ENCODE data around the gene ZNF410.
"Not testable (repeated sequence)": the region's sequence is repeated elsewhere in the genome, so short reads cannot be mapped to it uniquely, and the experiment has no call there.

ZNF410 gene

GRCh38 chr14:73887318-73887616 is 608 bp downstream of the ZNF410 start:
- DNase-seq (ENCODE audit: low read depth in 2 of 2) = no peak

GRCh38 chr14:73887694-73888459 is 1.2 kb downstream of the ZNF410 start:
- DNase-seq (ENCODE audit: low read depth in 2 of 2) = no peak

- DNase-seq (ENCODE audit: low read depth in 2 of 2) = no peak
Measured at GRCh38 chr14:73888460-73888725, 1.7 kb downstream of the ZNF410 start.

- no peak for DNase-seq (ENCODE audit: low read depth in 2 of 2)
Measured at GRCh38 chr14:73888971-73889370, 2.3 kb downstream of the ZNF410 start.

DNA sequence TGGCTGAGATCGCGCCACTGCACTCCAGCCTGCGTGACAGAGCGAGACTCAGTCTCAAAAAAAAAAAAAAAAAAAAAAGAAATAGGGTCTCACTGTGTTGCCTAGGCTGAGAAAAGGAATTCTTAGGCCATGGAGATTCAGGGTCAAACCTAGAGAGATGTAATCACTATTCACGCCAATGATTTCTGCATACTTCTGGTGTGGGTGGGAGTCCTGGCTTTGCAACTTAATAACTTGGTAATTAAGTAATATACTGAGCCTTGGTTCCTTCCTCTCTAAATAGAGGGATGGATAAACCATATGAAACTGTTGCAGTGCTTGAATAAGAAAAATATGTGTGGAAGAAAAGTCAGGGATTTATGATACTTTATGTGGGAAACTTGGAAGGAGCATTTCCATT is 2.7 kb downstream of the ZNF410 start:
- DNase-seq (ENCODE audit: low read depth in 2 of 2) = no peak

DNA sequence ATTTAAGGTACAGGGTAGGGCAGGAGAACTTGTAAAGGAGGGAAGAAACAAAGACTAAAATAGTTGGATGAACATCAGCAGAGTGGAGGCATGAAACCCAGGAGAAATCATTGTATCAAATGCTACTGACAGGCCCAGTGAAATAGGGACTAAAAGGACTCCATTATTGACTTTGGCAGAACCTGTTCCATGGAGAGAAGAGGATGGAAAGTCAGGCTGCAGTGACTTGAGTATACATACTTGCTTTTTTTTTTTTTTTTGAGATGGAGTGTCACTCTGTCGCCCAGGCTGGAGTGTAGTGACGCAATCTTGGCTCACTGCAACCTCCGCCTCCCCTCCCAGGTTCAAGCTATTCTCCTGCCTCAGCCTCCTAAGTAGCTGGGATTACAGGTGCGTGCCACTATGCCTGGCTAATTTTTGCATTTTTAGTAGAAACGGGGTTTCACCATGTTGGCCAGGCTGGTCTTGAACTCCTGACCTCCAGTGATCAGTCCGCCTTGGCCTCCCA is 7.6 kb downstream of the ZNF410 start:
- DNase-seq (ENCODE audit: low read depth in 2 of 2) = not testable (repeated sequence)

GRCh38 chr14:73895939-73896338 is 9.3 kb downstream of the ZNF410 start:
- no peak for DNase-seq (ENCODE audit: low read depth in 2 of 2)

GRCh38 chr14:73896521-73896920 is 9.9 kb downstream of the ZNF410 start:
- DNase-seq (ENCODE audit: low read depth in 2 of 2) = no peak

DNA sequence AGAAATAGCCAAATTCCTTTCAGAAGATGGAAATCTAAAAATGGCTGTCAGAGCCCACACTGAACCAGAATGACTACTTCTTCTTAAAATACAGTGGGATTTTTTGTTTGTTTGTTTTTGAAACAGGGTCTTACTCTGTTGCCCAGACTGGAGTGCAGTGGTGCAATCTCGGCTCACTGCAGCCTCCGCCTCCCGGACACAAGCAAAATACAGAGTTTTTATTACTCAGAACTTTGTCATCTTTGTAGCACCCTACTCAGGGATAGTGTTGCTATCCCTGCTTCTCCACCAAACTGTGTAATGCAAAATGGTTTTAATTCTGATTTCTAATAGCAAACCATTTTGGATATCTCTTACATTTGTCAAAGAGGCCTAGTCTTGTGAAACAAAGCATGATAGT is 16.4 kb downstream of the ZNF410 start:
- DNase-seq (ENCODE audit: low read depth in 2 of 2) = no peak

- DNase-seq (ENCODE audit: low read depth in 2 of 2) = no peak
Measured at GRCh38 chr14:73909681-73910080, 23.0 kb downstream of the ZNF410 start.

DNA sequence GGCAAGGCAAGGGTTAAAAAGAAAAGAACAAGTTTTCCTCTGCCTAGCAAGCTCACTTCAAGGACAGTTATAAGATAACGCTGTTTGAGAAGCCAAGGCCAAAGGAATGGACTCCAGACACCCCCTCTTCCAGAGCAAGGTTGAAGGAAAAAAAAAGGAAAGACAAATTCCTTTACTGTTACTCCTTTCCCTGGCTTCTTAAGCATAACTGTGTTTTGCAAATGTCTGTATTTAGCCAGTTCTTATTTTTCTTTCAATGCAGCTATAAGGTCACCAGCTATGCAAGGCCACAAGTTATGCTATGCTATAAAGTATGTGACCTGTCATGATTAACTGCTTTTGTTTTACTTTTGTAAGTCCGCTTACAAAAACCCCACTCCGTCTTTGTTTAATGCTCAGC is 26.6 kb downstream of the ZNF410 start:
- DNase-seq (ENCODE audit: low read depth in 2 of 2) = no peak

DNA sequence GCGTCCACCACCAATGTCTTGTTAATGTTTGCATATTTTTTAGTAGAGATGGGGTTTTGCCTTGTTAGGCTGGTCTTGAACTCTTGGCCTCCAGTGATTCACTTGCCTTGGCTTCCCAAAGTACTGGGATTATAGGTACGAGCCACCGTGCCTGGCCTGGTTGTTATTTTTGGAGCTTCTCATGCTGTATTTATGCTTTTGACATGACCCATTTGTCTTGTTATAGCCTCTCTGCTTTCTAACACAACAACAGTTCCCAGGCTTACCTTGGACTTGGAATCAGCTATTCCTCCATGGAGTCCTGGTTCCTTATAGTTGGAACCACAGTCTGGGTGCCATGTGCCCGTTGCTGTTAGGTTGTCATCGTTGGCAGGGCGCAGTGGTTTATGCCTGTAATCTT is 29.7 kb downstream of the ZNF410 start:
- DNase-seq (ENCODE audit: low read depth in 2 of 2) = no peak

DNA sequence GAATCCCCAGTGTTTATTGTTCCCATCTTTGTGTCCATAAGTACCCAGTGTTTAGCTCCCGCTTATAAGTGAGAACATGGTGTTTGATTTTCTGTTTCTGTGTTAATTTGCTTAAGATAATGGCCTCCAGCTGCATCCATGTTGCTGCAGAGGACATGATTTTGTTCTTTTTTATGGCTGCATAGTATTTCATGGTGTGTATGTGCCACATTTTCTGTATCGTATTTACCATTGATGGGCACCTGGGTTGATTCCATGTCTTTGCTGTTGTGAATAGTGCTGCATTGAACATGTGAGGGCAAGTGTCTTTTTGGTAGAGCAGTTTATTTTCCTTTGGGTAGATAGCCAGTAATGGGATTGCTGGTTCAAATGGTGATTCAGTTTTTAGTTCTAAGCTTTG is 32.8 kb downstream of the ZNF410 start:
- DNase-seq (ENCODE audit: low read depth in 2 of 2) = not testable (repeated sequence)

DNA sequence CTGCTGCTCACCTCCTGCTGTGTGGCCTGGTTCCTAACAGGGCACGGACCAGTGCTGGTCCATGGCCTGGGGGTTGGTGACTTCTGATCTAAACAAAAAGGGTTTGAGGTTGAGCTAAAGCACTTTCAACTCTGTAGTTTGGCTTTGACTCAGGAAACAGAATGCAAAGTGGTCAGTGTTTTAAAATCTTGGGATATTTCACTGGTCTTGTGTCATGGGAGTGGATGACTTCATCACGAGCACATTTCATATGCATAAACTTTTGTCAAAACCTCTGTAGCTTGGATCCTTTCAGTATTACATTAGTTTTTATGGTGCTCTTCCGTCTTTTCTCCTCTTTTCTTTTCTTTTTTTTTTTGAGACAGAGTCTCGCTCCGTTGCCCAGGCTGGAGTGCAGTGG is 37.7 kb downstream of the ZNF410 start:
- no peak for DNase-seq (ENCODE audit: low read depth in 2 of 2)

GRCh38 chr14:73935666-73936065 is 49.0 kb downstream of the ZNF410 start:
- DNase-seq (ENCODE audit: low read depth in 2 of 2) = no peak

DNA sequence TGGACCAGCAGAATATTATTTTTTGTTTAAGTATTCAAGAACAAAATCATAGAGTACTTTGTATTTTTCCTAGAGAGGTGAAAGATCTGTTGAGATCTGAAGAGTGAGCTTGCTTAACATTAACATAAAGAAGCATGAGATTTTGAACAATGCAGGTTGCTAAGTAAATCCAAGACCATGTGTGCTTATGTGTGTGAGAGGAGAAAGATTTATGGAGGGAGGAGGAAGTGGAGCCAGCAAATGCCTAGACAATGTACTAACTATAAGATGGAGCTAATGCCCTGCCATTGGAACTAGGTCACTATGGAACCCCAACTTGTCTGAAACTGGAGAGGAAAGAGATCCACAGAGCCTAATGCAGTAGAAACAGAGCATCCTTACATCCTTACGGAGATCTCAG is 49.9 kb downstream of the ZNF410 start:
- DNase-seq (ENCODE audit: low read depth in 2 of 2) = no peak

GRCh38 chr14:73937012-73937411 is 50.4 kb downstream of the ZNF410 start:
- DNase-seq (ENCODE audit: low read depth in 2 of 2) = no peak

DNA sequence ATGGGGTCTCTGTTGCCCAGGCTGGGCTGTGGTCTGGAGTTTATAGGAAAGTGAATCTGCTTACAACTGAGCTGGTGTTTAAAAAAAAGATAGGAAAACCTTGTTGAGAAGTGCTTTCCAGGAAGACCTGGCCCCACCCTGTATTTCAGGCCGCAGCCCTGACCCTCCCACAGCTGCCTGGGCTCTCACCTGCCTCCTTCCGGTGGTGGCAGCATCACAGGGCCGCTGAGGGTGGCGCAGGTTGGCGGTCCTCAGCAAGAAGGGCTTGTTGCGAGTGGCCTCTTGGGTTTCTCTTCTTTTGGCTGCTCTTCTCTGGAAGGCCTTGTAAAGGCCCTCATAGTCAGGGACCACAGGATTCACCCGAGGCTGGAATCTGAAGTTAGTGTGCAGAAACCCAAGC is 55.5 kb downstream of the ZNF410 start:
- DNase-seq (ENCODE audit: low read depth in 2 of 2) = no peak

DNA sequence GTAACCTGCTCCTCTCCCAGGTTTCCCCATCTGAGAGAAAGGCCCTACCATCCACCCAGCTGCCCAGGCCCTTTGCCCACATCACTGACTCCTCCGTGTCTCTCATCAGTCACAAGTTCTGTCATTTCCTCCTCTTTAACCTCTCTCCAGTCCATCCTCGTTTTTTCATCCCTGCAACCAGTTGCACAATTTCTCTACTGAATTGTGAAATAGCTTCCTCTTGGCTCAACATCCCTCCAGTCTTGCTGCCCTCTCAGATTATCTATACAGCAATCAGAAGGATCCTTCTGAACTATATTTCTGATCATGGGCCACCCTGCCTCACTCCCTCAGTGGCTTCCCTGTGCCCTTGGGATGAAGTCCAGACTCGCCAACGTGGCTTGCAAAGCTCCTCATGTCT is 56.4 kb downstream of the ZNF410 start:
- no peak for DNase-seq (ENCODE audit: low read depth in 2 of 2)

DNA sequence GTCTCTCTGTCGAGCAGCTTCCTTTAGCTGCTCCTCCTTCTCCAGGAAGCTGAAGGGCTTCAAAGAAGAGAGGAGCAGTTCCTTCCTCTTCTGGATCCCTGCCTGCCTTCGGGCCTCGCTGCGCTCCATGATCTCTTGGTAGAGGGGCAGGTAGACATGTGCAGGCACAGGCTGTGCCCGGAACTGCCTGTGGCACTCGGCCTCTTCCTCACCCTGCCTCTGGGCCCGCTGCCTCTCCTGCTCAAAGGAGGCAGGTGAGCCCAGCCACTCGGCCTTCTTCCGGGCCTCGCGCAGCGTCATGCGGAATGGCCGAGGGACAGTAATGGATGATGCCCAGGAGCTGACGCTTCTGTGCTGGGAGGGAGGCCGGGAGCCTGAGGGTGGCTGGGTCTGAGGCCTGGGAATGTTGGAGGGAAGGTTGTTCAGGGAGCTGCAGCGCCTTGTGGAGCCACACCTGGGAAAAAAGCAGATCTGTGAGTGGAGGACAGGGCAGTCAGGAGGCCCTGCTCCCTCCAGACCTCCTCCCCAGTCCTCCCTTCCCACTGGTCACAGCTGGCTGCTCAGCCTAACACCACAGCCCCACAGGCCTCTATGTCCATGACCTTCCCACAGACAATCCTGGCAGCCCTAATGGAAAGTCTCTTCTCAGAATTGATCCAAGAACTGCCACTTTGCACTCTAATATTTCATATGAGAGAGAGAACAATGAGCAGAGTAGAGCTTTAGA is 57.9 kb downstream of the ZNF410 start:
- no peak for DNase-seq (ENCODE audit: low read depth in 2 of 2)

DNA sequence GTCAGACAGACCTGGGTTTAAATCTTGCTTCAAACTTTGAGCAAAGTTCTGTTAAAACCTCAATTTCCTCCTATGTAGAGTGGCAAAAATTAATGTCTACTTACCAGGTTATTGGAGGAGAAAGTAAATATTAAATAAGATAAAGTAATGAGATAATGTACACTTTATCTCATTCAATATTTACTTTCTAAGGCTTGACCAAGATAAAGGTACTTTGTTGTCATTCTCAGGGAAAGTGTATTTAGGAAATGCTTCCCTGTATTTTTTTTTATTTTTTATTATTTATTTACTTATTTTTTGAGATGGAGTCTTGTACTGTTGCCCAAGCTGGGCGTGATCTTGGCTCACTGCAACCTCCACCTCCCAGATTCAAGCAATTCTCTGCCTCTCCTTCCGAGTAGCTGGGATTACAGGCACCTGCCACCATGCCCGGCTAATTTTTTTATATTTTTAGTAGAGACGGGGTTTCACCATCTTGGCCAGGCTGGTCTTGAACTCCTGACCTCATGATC is 58.6 kb downstream of the ZNF410 start:
- no peak for DNase-seq (ENCODE audit: low read depth in 2 of 2)

GRCh38 chr14:73949752-73950734 is 63.4 kb downstream of the ZNF410 start, which contains the start of the genes COQ6 and FAM161B:
Gene COQ6 (plus strand): TSS chr14:73950302. CDS start chr14:73950333, 31 bp downstream.
Gene FAM161B (minus strand): TSS chr14:73950094. CDS start chr14:73950026, 68 bp downstream.
- peak; percentile 75 to 79 for DNase-seq (ENCODE audit: low read depth in 2 of 2)

All from stimulated activated CD8-positive, alpha-beta memory T cell treated with anti-CD3 and anti-CD28 coated beads, Interleukin-2, amount 100 ng/mL, for 1 hour (primary cell).